HT1080 (cell line): Measurements from ENCODE around the gene DNAJB2. TPM values are rescaled to one million over a fixed set of nuclear protein-coding genes. Genes with fewer than 3 reads are reported as not detected.
"Not testable (repeated sequence)": the region's sequence is repeated elsewhere in the genome, so short reads cannot be mapped to it uniquely, and the experiment has no call there.

Experiments
- DNase-seq: peaks from one replicate; pipeline ENCODE4 v3.0.0-alpha.2; 2015; ENCODE audit warnings: low read depth
- total RNA-seq: library from RNA; depleted of rRNA; stranded (reverse); fragments of >200 nt; shearing (Covaris generic); gene quantifications from 2 replicates; pipeline ENCODE4 v1.2.3, GENCODE V29; 2014

DNAJB2 gene
- total RNA-seq, 1 experiment from 2014 or later = 13.8 TPM

GRCh38 chr2:219284501-219285372 lies 5.6 kb downstream of the DNAJB2 start:
- no peak for DNase-seq

GRCh38 chr2:219285373-219285735 lies 6.2 kb downstream of the DNAJB2 start:
- DNase-seq = no peak

GRCh38 chr2:219285894-219286425 lies 6.8 kb downstream of the DNAJB2 start:
- no peak for DNase-seq

GRCh38 chr2:219286436-219287115 lies 7.4 kb downstream of the DNAJB2 start:
- DNase-seq = no peak

- not testable (repeated sequence) for DNase-seq
Observed at GRCh38 chr2:219287116-219287440, 7.9 kb downstream of the DNAJB2 start.

- no peak for DNase-seq
Observed at GRCh38 chr2:219287580-219288265, 8.6 kb downstream of the DNAJB2 start.

GRCh38 chr2:219289195-219289536 lies 10.0 kb downstream of the DNAJB2 start:
- DNase-seq = no peak

- DNase-seq = peak; percentile 78
Observed at GRCh38 chr2:219289537-219290361, 10.6 kb downstream of the DNAJB2 start.

GRCh38 chr2:219290381-219291171 lies 11.4 kb downstream of the DNAJB2 start:
- DNase-seq = no peak

GRCh38 chr2:219291394-219291793 lies 12.2 kb downstream of the DNAJB2 start:
- no peak for DNase-seq

- DNase-seq = no peak
Observed at GRCh38 chr2:219291910-219292490, 12.8 kb downstream of the DNAJB2 start.

- no peak for DNase-seq
Observed at GRCh38 chr2:219292616-219293015, 13.4 kb downstream of the DNAJB2 start.

- DNase-seq = no peak
Observed at GRCh38 chr2:219293736-219294231, 14.6 kb downstream of the DNAJB2 start.

GRCh38 chr2:219294356-219295351 lies 15.5 kb downstream of the DNAJB2 start:
- DNase-seq = peak; percentile 75

GRCh38 chr2:219296142-219296541 lies 17.0 kb downstream of the DNAJB2 start:
- DNase-seq = no peak

GRCh38 chr2:219296631-219297391 lies 17.6 kb downstream of the DNAJB2 start:
- no peak for DNase-seq

GRCh38 chr2:219297766-219298456 lies 18.7 kb downstream of the DNAJB2 start:
- DNase-seq = no peak
